HFF-Myc (cell line): Measurements from ENCODE around the gene UGT2A2.

Source experiments
- DNase-seq: peaks from one replicate; pipeline ENCODE4 v3.0.0-alpha.2; 2011; ENCODE audit warnings: low read depth; ENCODE audit errors: extremely low read depth
- H3K4me3 ChIP-seq: replicated peaks from 2 replicates; pipeline ENCODE4 v1.5.1; 2011; ENCODE audit warnings: low read depth, mild to moderate bottlenecking, control low read depth, low read length
- TF ChIP-seq, protein P1 (sequence below): IDR thresholded peaks from 2 replicates; pipeline ENCODE4 v1.5.1; 2012; ENCODE audit warnings: mild to moderate bottlenecking, low read depth, low read length, control low read depth; ENCODE audit errors: missing control alignments

UGT2A2 gene

DNA sequence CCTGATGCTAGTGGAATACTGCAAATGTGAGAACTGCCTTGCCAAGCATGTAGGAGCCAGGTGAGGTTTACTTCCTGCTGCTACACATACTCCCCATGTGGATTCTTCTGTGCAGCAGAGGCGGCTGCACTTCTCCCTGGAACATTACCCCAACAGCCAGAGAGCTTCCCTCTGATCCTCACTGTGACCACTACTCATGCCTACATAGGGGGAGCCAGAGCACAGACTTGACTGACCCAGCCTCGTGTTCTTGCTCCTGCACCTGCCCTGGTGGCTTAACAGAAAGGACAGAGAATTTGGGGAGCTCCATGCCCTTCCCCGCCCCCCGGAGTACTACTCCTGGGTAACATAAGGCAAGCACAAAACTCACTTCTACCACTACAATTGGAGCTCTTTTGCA lies 38.4 kb downstream of the UGT2A2 start:
- H3K4me3 ChIP-seq = no peak overlapping the region
- TF ChIP-seq, protein P1, sequence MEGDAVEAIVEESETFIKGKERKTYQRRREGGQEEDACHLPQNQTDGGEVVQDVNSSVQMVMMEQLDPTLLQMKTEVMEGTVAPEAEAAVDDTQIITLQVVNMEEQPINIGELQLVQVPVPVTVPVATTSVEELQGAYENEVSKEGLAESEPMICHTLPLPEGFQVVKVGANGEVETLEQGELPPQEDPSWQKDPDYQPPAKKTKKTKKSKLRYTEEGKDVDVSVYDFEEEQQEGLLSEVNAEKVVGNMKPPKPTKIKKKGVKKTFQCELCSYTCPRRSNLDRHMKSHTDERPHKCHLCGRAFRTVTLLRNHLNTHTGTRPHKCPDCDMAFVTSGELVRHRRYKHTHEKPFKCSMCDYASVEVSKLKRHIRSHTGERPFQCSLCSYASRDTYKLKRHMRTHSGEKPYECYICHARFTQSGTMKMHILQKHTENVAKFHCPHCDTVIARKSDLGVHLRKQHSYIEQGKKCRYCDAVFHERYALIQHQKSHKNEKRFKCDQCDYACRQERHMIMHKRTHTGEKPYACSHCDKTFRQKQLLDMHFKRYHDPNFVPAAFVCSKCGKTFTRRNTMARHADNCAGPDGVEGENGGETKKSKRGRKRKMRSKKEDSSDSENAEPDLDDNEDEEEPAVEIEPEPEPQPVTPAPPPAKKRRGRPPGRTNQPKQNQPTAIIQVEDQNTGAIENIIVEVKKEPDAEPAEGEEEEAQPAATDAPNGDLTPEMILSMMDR = no peak
- no peak for DNase-seq

DNA sequence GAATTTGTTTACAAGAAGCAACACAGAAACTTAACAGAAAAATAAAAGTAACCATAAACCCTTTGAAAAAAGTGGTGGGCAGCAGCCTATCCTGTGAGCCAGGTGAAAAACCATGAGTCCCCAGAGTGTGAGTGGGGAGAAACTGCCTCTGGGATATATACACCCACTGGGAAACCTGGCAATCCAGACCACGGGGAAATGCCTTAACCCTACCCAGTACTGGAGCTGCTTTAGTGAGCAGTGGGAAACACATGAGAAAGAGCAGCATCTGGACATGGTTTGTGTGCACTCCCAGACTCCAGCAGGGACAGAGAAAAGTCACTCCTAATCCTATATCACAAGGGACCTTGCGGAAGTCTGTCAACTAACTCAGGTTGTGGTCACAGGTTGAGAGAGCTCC lies 39.4 kb downstream of the UGT2A2 start:
- TF ChIP-seq, protein P1 = no peak
- H3K4me3 ChIP-seq = no peak overlapping the region
- no peak for DNase-seq

DNA sequence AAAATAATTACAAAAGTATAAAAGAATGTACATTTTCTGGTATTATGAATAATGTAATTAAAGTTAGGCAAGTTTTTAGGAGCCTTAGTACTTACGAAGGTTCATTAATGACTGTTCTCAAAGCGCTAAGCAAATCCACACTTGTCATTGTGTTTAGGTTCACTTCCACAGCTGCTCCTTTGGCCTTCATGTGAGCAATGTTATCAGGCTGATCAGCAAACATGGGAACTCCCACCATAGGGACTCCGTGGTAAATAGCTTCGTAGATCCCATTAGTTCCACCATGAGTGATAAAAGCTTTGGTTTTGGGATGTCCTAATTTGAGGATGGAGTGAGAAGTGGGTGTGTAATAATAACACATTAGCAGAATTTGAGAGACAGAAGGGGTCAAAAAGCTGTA lies 45.1 kb downstream of the UGT2A2 start:
- TF ChIP-seq, protein P1 = no peak
- no peak for DNase-seq
- no peak overlapping the region for H3K4me3 ChIP-seq

DNA sequence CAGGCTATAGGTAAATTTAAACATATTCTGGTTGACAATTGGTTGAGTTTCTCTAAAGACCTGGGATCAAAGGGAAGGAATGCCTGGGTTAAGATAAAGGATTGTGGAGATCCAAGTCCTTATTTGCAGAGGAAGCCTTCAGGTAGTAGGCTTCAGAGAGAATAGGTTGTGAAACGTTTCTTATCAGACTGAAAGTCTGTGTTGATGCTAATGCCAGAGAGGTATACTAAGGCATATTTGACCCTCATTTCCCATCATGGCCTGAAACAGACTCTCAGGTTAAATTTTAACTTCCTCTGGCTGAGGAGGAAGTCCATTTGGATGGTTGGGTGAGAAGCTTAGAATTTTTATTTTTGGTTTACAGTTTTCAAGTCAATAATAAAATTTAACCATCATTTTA lies 48.1 kb downstream of the UGT2A2 start:
- TF ChIP-seq, protein P1 = no peak
- DNase-seq = no peak
- no peak overlapping the region for H3K4me3 ChIP-seq

DNA sequence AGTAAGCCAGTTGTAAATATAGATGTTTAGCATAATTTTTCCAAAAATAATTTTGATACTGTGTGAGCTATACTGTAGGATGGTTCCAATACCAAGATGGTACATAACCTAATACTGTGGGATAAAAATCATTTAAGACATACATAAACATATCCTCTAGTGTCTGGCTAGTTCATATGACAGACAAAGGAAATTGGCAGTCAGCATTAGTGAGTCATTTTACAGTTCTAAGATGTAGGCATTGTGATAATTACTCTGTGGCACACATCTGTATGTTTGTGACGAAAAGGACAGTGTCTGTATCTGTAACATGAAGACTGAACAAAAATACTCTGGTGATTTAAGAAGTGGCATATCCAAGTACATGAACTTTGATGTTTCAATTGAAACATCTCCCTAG lies 49.6 kb downstream of the UGT2A2 start:
- no peak overlapping the region for H3K4me3 ChIP-seq
- DNase-seq = no peak
- TF ChIP-seq, protein P1 = no peak

DNA sequence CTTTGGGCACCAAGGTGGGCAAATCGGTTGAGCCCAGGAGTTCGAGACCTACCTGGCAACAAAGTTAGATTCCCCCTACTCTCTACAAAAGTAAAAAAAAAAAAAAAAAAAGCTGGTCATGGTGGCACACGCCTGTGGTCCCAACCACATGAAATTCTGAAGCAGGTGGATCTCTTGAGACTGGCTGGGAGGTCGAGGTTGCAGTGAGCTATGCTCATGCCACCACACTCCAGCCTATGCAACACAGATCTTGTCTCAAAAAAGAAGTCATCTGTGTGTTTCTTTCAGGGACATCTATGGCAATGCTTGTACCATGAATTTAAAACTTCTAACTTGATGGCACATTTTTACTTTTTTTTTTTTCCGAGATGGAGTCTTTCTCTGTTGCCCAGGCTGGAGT lies 55.3 kb downstream of the UGT2A2 start:
- H3K4me3 ChIP-seq = no peak overlapping the region
- no peak for DNase-seq
- TF ChIP-seq, protein P1 = no peak

DNA sequence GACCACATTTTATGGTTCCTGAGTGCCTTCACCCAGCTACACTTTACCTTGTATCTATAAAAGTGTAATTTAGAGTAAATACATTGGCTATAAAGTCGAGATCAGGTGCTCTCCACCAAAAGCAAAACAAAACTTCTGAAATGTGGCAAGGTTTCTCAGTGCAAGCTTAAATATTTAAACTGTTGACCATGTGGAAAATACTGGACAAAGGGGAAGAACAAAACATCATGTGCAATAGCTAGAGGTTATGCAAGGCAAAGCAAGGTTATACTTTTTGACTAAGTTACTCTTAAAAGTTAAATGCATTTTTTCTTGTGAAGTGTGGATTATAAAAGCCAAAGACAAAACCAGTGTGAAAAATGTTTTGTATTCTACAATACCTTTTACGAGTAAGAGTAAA lies 55.9 kb downstream of the UGT2A2 start:
- DNase-seq = no peak
- no peak overlapping the region for H3K4me3 ChIP-seq
- TF ChIP-seq, protein P1 = no peak
